Activated naive CD8-positive, alpha-beta T cell treated with anti-CD3 and anti-CD28 coated beads, Interleukin-2, amount 50 U/mL, for 24 hours (primary cell): Measurements from ENCODE around the gene CAMTA2.

ENCODE experiments used
- ATAC-seq: fragments of 150-1000 bp; cut with Tn5 transposase; one replicate; pipeline ENCODE4 v1.10.0; 2021
- DNase-seq: peaks from one replicate; pipeline ENCODE4 v3.0.0; 2021
- H3K27ac Mint-ChIP-seq: one replicate; pipeline ENCODE4 v1.8.0; 2021; ENCODE audit warnings: mild to moderate bottlenecking, mixed read lengths
- H3K27me3 Mint-ChIP-seq: one replicate; pipeline ENCODE4 v1.8.0; 2021; ENCODE audit warnings: mixed read lengths
- H3K36me3 Mint-ChIP-seq: one replicate; pipeline ENCODE4 v1.8.0; 2021; ENCODE audit warnings: low read depth, mixed read lengths
- H3K4me1 Mint-ChIP-seq: one replicate; pipeline ENCODE4 v1.8.0; 2021; ENCODE audit warnings: mixed read lengths
- H3K4me3 Mint-ChIP-seq: one replicate; pipeline ENCODE4 v1.8.0; 2021; ENCODE audit warnings: mild to moderate bottlenecking, moderate library complexity, mixed read lengths
- H3K9me3 Mint-ChIP-seq: one replicate; pipeline ENCODE4 v1.8.0; 2021; ENCODE audit warnings: mixed read lengths

The CAMTA2 gene

DNA sequence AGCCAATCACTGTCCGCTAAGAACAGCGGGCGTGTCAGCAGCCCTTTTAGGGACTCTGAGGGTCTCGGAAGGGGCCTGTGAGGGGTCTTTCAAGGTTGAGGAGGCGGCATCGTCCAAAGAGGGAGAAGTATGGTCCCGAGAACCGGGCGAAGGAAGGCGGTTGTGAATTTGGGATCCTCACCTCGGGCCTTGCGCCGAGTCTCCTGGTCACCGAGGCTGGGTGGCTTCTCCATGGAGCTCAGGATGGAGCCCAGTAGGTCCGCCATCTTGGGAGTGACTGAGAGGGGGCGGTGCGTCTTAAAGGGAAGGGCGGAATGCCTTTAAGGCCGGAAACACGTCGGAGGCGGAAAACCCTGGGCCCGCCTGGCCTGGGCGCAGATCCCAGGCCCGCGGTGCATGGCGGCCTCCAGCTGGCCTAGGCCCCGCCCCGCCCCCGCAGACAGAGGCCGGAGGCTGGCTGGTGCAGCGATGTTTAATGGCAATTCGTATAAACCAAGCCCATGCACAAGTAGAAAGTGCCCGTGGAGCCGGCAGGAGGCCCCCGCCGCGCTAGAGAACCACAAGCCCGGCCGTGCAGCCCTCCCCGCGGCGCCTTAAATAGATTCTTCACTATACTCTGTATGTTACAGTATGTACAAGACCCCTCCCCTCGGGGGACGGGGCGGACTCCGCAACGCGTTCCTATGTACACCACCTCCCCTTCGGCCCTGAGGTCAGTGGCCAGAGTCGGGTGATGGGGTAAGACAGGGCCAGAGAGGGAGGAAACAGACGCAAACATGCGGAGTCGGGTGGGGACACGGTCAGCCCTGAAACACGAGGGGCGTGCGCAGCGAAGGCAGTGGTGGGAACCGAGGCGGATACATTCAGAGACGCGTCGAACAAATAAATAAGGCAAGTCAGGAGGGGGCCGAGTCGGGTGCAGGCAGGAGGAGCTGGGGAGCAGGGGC, 19.7 kb downstream of the CAMTA2 start, which contains the start of gene SPAG7:
SPAG7 (minus strand) TSS at position 279 of the 947 bp plus-strand sequence; CDS start at position 266, 13 bp downstream.
- peaks cover 4% of the 10 kb centered on the region for H3K27me3 Mint-ChIP-seq
- peak; percentile 95 for DNase-seq
- peaks cover 42% of the 10 kb centered on the region for H3K4me1 Mint-ChIP-seq
- H3K27ac Mint-ChIP-seq = no peak within 1 kb of the TSS
- H3K36me3 Mint-ChIP-seq = peaks cover 38% of the 10 kb centered on the region
- no peak within 1 kb of the TSS for H3K4me3 Mint-ChIP-seq
- ATAC-seq = peak; percentile 47
- H3K9me3 Mint-ChIP-seq = no peaks in the 10 kb centered on the region

DNA sequence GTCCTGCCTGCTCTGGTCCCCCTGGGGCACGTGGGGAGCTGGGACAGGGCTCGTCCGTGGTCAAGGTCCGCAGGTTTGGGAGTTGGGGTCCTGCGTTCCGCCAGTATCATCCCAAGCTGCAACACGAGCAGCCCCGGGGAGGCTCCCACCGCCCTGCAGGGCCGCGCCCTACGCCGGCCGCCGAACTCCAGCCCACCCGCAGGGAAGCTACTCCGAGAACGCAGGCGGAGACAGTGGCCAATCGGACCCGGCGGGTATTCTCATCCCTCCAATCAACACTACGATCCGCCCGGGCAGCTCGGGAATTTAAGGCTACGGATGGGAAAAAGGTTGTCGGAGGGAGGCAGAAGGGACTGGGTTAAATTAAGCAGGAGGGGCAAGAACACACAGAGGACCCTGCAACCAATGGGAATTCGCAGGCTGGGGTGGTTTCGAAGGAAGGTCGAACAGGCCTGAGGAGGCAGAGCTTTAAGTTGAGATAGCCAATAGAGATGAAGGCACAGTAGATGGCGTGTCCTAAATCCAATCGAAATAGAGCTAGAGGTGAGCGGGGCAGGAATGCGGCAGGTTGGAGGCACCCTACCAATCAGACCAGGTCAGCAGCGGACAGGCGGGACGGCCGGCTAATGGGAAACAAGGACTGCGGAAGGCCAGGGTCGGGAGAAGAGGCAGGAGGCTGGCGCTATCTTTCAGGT, 20.5 kb downstream of the CAMTA2 start:
- Mint-ChIP-seq H3K36me3 (peaks cover 33% of the 10 kb centered on the region), H3K9me3 (no peaks in the 10 kb centered on the region), H3K4me3 (no peak overlapping the region), H3K27ac (no peak overlapping the region), H3K27me3 (peaks cover 4% of the 10 kb centered on the region), H3K4me1 (peaks cover 42% of the 10 kb centered on the region)
- peak; percentile 78 for ATAC-seq
- DNase-seq = peak; percentile 89

DNA sequence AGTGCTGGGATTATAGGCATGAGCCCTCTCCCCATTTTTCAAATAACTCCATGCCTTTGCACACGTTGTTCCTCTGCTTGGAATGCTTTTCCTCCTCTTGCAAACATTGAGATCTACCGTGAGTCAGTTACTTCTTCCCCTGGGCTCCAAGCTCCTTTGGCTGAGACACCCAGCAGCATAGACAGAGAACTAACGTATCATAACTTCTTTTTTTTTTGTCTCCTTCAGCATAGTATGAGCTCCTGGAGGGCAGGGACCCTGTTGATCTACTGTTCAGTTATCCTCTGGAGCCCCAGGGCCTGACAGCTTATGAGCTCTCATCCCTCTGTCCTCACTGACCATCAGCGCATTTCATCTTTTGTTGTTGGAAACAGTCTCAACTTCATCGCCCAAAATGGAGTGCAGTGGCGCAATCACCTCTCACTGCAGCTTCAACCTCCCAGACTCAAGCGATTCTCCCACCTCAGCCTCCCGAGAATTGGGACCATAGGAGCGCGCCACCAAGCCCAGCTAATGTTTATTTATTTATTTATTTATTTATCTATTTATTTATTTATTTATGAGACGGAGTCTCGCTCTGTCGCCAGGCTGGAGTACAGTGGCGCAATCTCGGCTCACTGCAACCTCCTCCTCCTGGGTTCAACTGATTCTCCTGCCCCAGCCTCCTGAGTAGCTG, 22.0 kb downstream of the CAMTA2 start:
- no peak for DNase-seq
- H3K4me3 Mint-ChIP-seq = peak overlapping the region; percentile 46
- no peak overlapping the region for H3K27ac Mint-ChIP-seq
- no peak for ATAC-seq
- H3K9me3 Mint-ChIP-seq = no peaks in the 10 kb centered on the region
- H3K27me3 Mint-ChIP-seq = peaks cover 4% of the 10 kb centered on the region
- H3K4me1 Mint-ChIP-seq = peaks cover 33% of the 10 kb centered on the region
- H3K36me3 Mint-ChIP-seq = peaks cover 24% of the 10 kb centered on the region

- no peaks in the 10 kb centered on the region for H3K27me3 Mint-ChIP-seq
- DNase-seq (no peak), ATAC-seq (no peak)
- H3K36me3 Mint-ChIP-seq = peaks cover 9% of the 10 kb centered on the region
- no peak overlapping the region for H3K4me3 Mint-ChIP-seq
- no peaks in the 10 kb centered on the region for H3K9me3 Mint-ChIP-seq
- H3K27ac Mint-ChIP-seq = no peak overlapping the region
- H3K4me1 Mint-ChIP-seq = peaks cover 6% of the 10 kb centered on the region
Observed at GRCh38 chr17:4960279-4960922, 27.1 kb downstream of the CAMTA2 start.

GRCh38 chr17:4959261-4959965, 28.1 kb downstream of the CAMTA2 start:
- peak overlapping the region; percentile 6 for H3K27ac Mint-ChIP-seq
- peaks cover 2% of the 10 kb centered on the region for H3K4me1 Mint-ChIP-seq
- H3K9me3 Mint-ChIP-seq = no peaks in the 10 kb centered on the region
- H3K4me3 Mint-ChIP-seq = no peak overlapping the region
- no peaks in the 10 kb centered on the region for H3K27me3 Mint-ChIP-seq
- no peak for ATAC-seq
- H3K36me3 Mint-ChIP-seq = peaks cover 5% of the 10 kb centered on the region
- no peak for DNase-seq

DNA sequence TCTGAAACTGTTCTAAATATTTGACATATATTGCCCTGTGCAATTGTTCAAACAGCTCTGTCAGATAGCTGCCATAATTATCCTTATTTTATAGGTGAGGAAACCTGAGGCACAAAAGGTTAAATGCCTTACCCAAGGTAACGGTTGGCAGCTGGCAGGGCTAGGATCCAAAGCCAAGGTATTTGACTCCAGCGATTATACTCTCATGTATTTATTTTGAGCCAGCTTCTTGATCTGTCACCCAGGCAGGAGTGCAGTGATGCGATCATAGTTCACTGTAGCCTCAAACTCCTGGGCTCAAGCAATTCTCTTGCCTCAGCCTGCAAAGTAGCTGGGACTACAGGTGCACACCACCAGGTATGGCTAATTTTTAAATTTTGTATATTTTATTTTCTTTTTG, 29.4 kb downstream of the CAMTA2 start:
- H3K27me3 Mint-ChIP-seq = no peaks in the 10 kb centered on the region
- H3K9me3 Mint-ChIP-seq = no peaks in the 10 kb centered on the region

GRCh38 chr17:4956493-4957061, 30.9 kb downstream of the CAMTA2 start:
- DNase-seq (peak; percentile 60), ATAC-seq (peak; percentile 5)
- Mint-ChIP-seq H3K27me3 (no peaks in the 10 kb centered on the region), H3K4me3 (no peak overlapping the region), H3K27ac (no peak overlapping the region), H3K9me3 (no peaks in the 10 kb centered on the region), H3K36me3 (peaks cover 7% of the 10 kb centered on the region), H3K4me1 (peaks cover 3% of the 10 kb centered on the region)

More for the DNA sequence above, 29.4 kb downstream of the CAMTA2 start:
- Mint-ChIP-seq H3K27ac (no peak overlapping the region), H3K4me1 (peaks cover 2% of the 10 kb centered on the region), H3K36me3 (peaks cover 8% of the 10 kb centered on the region), H3K4me3 (no peak overlapping the region)
- ATAC-seq (no peak), DNase-seq (no peak)

DNA sequence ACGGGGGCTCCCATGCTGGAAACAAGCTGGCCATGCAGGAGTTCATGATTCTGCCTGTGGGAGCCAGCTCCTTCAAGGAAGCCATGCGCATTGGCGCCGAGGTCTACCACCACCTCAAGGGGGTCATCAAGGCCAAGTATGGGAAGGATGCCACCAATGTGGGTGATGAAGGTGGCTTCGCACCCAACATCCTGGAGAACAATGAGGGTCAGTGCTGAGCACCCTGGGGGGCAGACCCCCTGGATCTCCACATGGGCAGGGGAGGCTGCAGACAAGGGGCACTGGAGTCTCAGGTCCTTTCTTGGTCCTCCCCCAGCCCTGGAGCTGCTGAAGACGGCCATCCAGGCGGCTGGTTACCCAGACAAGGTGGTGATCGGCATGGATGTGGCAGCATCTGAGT, 32.4 kb downstream of the CAMTA2 start:
- peaks cover 18% of the 10 kb centered on the region for H3K4me1 Mint-ChIP-seq
- no peaks in the 10 kb centered on the region for H3K9me3 Mint-ChIP-seq
- peaks cover 3% of the 10 kb centered on the region for H3K36me3 Mint-ChIP-seq
- no peak for DNase-seq
- H3K27me3 Mint-ChIP-seq = no peaks in the 10 kb centered on the region
- H3K4me3 Mint-ChIP-seq = no peak overlapping the region
- ATAC-seq = no peak
- no peak overlapping the region for H3K27ac Mint-ChIP-seq

DNA sequence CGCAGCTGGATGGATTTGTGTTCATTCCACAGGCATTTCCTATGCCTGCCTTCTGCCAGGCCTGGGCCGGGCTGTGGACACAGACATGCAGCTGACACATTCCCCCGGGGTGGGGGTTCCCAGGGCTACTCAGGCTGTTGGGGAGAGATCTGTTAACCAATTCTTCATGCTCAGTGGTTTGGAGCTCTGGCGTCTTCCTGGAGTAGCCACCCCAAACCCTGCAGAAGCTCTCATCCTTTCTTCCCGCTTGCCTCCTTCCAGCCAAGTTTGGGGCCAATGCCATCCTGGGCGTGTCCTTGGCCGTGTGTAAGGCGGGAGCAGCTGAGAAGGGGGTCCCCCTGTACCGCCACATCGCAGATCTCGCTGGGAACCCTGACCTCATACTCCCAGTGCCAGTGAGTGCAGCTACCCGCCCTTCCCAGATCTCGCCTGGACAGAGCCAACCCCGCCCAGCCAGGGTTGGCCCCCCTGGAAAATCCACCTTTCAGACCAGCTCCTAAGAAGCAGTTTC, 34.0 kb downstream of the CAMTA2 start:
- Mint-ChIP-seq H3K9me3 (no peaks in the 10 kb centered on the region), H3K36me3 (peaks cover 3% of the 10 kb centered on the region), H3K27me3 (peaks cover 1% of the 10 kb centered on the region), H3K4me1 (peaks cover 20% of the 10 kb centered on the region), H3K4me3 (no peak overlapping the region), H3K27ac (no peak overlapping the region)
- DNase-seq = no peak
- ATAC-seq = no peak

DNA sequence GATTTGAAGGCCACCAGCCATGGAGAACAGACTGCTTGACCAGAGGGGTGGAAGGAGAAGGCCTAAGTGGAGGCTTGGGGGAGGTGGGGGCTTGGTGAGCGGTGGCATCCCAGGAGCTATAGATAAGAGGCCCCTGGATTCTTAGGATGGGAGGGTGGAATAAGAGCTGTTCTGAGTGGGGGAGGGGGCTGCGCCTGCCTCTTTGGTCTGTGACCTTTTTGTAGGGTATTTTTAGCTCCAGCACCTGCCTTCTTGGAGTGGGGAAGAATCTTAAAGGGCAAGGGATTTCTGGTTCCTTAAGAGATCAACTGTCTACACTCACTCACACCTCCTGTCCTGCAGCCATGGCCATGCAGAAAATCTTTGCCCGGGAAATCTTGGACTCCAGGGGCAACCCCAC, 36.0 kb downstream of the CAMTA2 start:
- ATAC-seq (no peak), DNase-seq (no peak)
- Mint-ChIP-seq H3K4me1 (peaks cover 24% of the 10 kb centered on the region), H3K36me3 (peaks cover 13% of the 10 kb centered on the region), H3K27me3 (peaks cover 1% of the 10 kb centered on the region), H3K27ac (peak overlapping the region; percentile 92), H3K4me3 (peak overlapping the region; percentile 99), H3K9me3 (no peaks in the 10 kb centered on the region)

GRCh38 chr17:4950746-4951204, 36.7 kb downstream of the CAMTA2 start, which contains the start of gene ENO3:
Gene ENO3 (plus strand): TSS chr17:4951119. CDS start chr17:4951830, 711 bp downstream.
- peak within 1 kb of the TSS; percentile 99 for H3K4me3 Mint-ChIP-seq
- H3K4me1 Mint-ChIP-seq = peaks cover 29% of the 10 kb centered on the region
- H3K27ac Mint-ChIP-seq = peak within 1 kb of the TSS; percentile 92
- peaks cover 1% of the 10 kb centered on the region for H3K27me3 Mint-ChIP-seq
- ATAC-seq (no peak), DNase-seq (peak; percentile 28)
- H3K9me3 Mint-ChIP-seq = no peaks in the 10 kb centered on the region
- peaks cover 20% of the 10 kb centered on the region for H3K36me3 Mint-ChIP-seq

GRCh38 chr17:4950075-4950745, 37.3 kb downstream of the CAMTA2 start:
- H3K36me3 Mint-ChIP-seq = peaks cover 26% of the 10 kb centered on the region
- no peaks in the 10 kb centered on the region for H3K9me3 Mint-ChIP-seq
- H3K4me1 Mint-ChIP-seq = peaks cover 35% of the 10 kb centered on the region
- peak overlapping the region; percentile 99 for H3K4me3 Mint-ChIP-seq
- peaks cover 1% of the 10 kb centered on the region for H3K27me3 Mint-ChIP-seq
- DNase-seq (peak; percentile 48), ATAC-seq (peak; percentile 11)
- H3K27ac Mint-ChIP-seq = peak overlapping the region; percentile 92
